Measurements from ENCODE around the gene CSRP3. TPM values are rescaled to one million over a fixed set of nuclear protein-coding genes. Genes with fewer than 3 reads are reported as not detected.
"Not testable (repeated sequence)": the region's sequence is repeated elsewhere in the genome, so short reads cannot be mapped to it uniquely, and the experiment has no call there.

The CSRP3 gene
- total RNA-seq, 1 donor from 2014 or later, result not detected

- Histone ChIP-seq H3K36me3 (peaks cover 0 to 18% of the 10 kb centered on the region in 2 donors), H3K4me1 (no peaks in the 10 kb centered on the region), H3K4me3 (no peak overlapping the region), H3K27me3 (no peaks in the 10 kb centered on the region), H3K9me3 (no peaks in the 10 kb centered on the region), H3K27ac (no peak overlapping the region)
- intact Hi-C loops (cut with DNase I), result no loop called here
- no peak for TF ChIP-seq POLR2A (IDR thresholded peaks at IDR 0.05)
- TF ChIP-seq CTCF (IDR thresholded peaks at IDR 0.05), result no peak
- DNase-seq (ENCODE audit: extremely low spot score in 2 of 2), result no peak
These were observed 56.5 kb downstream of the CSRP3 start for GRCh38 chr11:19145319-19145718.

- intact Hi-C loops (cut with DNase I); H3K27ac ChIP-seq; H3K4me3 ChIP-seq; H3K27me3 ChIP-seq; H3K36me3 ChIP-seq; H3K9me3 ChIP-seq; DNase-seq (ENCODE audit: extremely low spot score in 2 of 2); H3K4me1 ChIP-seq: not testable (repeated sequence)
These were observed 64.9 kb downstream of the CSRP3 start for GRCh38 chr11:19136884-19137283.

DNA sequence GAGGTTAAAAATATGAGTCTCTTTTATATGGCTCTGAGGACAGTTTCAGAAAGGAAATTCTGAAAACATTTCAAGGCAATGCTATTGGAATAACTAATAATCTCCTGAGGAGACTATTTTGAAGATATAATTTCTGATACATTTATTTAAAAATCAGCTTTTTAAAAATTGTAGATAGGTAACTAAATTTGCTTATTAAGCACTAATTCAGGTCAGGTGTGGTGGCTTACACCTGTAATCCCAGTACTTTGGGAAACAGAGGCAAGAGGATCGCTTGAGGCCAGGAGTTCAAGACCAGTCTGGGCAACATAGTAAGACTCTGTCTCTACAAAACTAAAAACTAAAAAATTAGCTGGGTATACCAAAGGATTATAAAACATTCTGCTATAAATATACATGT, 67.8 kb downstream of the CSRP3 start:
- Histone ChIP-seq H3K4me3 (no peak overlapping the region), H3K36me3 (peaks cover 0 to 6% of the 10 kb centered on the region in 2 donors), H3K4me1 (no peaks in the 10 kb centered on the region), H3K9me3 (no peaks in the 10 kb centered on the region), H3K27ac (no peak overlapping the region), H3K27me3 (no peaks in the 10 kb centered on the region)
- TF ChIP-seq POLR2AphosphoS5 (IDR thresholded peaks at IDR 0.05; ENCODE audit: insufficient read depth in 1 of 2, low read depth in 1 of 2) (no peak), CTCF (IDR thresholded peaks at IDR 0.05) (no peak), POLR2A (IDR thresholded peaks at IDR 0.05) (no peak)
- intact Hi-C loops (cut with DNase I), result no loop called here
- DNase-seq (ENCODE audit: extremely low spot score in 2 of 2), result no peak

Other genes starting within 250 kb of the CSRP3 start
- gene MRGPRX2, start 141.3 kb downstream of the CSRP3 start, total RNA-seq, result not detected
- 22.6 TPM for gene ZDHHC13, start 84.8 kb downstream of the CSRP3 start, total RNA-seq
- 4.2 TPM for gene E2F8, start 39.0 kb upstream of the CSRP3 start, total RNA-seq